GM10248 (cell line): ENCODE measurements around the gene FASN.

Source experiments
- CTCF ChIA-PET: fragments of 300-600 bp; sonication (Branson Sonifier 250); formaldehyde crosslinking; extraction: SDS; loops from one replicate; lab custom pipeline; 2021; ENCODE audit warnings: antibody characterized with exemption; lab: Yijun Ruan, JAX
- POLR2A ChIA-PET: fragments of 350-650 bp; sonication (Branson Sonifier 250); formaldehyde crosslinking; extraction: SDS; loops from one replicate; lab custom pipeline; 2020; ENCODE audit warnings: antibody characterized with exemption; lab: Yijun Ruan, JAX
- DNase-seq: peaks from one replicate; pipeline ENCODE4 v3.0.0; 2012; ENCODE audit errors: extremely low spot score
- CTCF ChIP-seq: IDR thresholded peaks from 2 replicates; pipeline ENCODE4 v1.5.1; 2012; ENCODE audit warnings: mild to moderate bottlenecking, low read depth; ENCODE audit errors: extremely low read depth, missing control alignments, control extremely low read depth

Gene FASN

GRCh38 chr17:82104797-82105416 lies 6.9 kb upstream of the FASN start:
- no peak for TF ChIP-seq CTCF
- POLR2A ChIA-PET: no interaction called here
- no peak for DNase-seq
- CTCF ChIA-PET: interaction anchor here (1.1 to 2.7 kb wide), 4 partner anchors 23 to 145 kb away, joined by 3 to 9 read pairs (median 6); no protein-coding TSS in a partner anchor

- TF ChIP-seq CTCF: no peak
- DNase-seq: no peak
- ChIA-PET CTCF (interaction anchor here (0.9 to 1.9 kb wide), 5 partner anchors 10 to 144 kb away, joined by 3 to 5 read pairs (median 3); no protein-coding TSS in a partner anchor), POLR2A (interaction anchor here (0.6 kb wide), 1 partner anchor 11 kb away, joined by 3 read pairs; no protein-coding TSS in a partner anchor)
Observed at GRCh38 chr17:82103553-82104451, 5.8 kb upstream of the FASN start.

- no peak for TF ChIP-seq CTCF
- CTCF ChIA-PET: interaction anchor here (1.6 kb wide), 1 partner anchor 11 kb away, joined by 5 read pairs; no protein-coding TSS in a partner anchor
- DNase-seq: no peak
- POLR2A ChIA-PET: no interaction called here
Observed at GRCh38 chr17:82101767-82102679, 4.0 kb upstream of the FASN start.

GRCh38 chr17:82101301-82101715 lies 3.3 kb upstream of the FASN start:
- CTCF ChIA-PET: no interaction called here
- POLR2A ChIA-PET: no interaction called here
- no peak for TF ChIP-seq CTCF
- no peak for DNase-seq

- CTCF ChIA-PET: no interaction called here
- DNase-seq: no peak
- TF ChIP-seq CTCF: no peak
- POLR2A ChIA-PET: no interaction called here
Observed at GRCh38 chr17:82100502-82101298, 2.7 kb upstream of the FASN start.
